ENCODE data around the gene RGS1.

Gene RGS1

GRCh38 chr1:192627901-192628300 is 52.3 kb downstream of the RGS1 start:
- DNase-seq: no peak

- no peak for DNase-seq
These were observed 53.0 kb downstream of the RGS1 start for GRCh38 chr1:192628396-192629057.

GRCh38 chr1:192629612-192630011 is 54.0 kb downstream of the RGS1 start:
- DNase-seq: peak; percentile 15

Data from midbrain (tissue), 1 donor.